GM19324 (cell line): ENCODE measurements around the gene NXPE2.
"Not testable (repeated sequence)": the region's sequence is repeated elsewhere in the genome, so short reads cannot be mapped to it uniquely, and the experiment has no call there.

Experiments used
- ATAC-seq: cut with Tn5 transposase; IDR thresholded peaks from one replicate; pipeline ENCODE4 v1.9.1; 2021; ENCODE audit warnings: mild to moderate bottlenecking, moderate library complexity; ENCODE audit not compliant: unreplicated experiment, low FRiP score

The NXPE2 gene

DNA sequence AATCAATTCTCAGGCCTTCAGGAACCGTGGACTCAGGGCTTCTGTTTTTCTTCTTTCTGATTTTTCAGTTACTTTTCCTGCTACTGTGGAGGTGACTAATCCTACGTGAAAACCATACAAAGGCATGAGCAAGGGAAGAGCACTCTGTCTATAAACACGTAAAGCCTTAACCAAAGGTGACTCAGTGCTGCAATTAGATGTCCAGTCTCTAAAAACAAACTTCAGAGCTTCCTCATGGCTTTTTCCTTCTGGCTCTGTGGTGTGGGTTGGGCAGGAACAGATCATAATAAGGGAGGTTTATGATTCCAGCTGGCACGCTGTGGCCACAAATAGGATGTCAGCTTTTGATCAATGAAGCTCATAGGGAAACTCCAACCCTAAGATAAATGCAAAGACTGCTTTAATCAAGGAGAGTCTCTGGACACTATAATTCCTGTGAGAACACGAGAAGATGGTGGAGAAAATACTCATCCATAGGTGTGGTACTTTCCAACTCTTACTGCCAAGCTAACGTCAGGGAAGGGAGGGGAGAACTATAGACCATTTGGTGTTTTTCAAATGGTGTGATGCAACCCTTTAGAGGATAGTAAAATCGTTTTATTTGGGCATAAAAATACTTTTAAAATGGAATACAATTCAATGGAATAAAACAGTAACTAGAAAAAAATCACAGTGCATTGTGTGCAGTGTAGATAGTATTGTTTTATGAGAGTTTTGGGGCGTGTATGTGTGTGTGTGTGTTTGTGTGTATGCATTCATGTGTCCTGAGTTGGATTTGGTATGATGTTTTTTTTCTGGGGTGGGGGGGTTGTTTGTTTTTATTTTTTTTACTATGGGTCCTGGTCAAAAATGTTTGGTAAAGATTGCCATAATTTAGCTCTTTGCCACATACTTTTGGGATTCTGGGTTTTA is at the start of gene NXPE2:
Gene NXPE2, plus strand, starts transcription at position 403 of the 912 bp plus-strand sequence. Its CDS starts 49 bp downstream, at position 452.
- ATAC-seq, result no peak

DNA sequence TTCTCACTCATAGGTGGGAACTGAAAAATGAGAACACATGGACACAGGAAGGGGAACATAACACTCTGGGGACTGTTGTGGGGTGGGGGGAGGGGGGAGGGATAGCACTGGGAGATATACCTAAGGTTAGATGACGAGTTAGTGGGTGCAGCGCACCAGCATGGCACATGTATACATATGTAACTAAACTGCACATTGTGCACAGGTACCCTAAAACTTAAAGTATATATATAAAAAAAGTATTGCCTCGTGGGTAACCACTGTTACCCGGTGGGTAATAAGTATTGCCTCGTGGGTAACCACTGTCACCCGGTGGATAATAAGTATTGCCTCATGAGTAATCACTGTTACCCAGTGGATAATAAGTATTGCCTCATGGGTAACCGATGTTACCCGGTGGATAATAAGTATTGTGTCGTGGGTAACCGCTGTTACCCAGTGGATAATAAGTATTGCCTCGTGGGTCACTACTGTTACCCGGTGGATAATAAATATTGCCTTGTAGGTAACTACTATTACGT is 46.8 kb upstream of the NXPE2 start:
- not testable (repeated sequence) for ATAC-seq

GRCh38 chr11:114639440-114639839 is 38.9 kb upstream of the NXPE2 start:
- not testable (repeated sequence) for ATAC-seq

GRCh38 chr11:114650661-114651060 is 27.7 kb upstream of the NXPE2 start:
- ATAC-seq, result no peak

DNA sequence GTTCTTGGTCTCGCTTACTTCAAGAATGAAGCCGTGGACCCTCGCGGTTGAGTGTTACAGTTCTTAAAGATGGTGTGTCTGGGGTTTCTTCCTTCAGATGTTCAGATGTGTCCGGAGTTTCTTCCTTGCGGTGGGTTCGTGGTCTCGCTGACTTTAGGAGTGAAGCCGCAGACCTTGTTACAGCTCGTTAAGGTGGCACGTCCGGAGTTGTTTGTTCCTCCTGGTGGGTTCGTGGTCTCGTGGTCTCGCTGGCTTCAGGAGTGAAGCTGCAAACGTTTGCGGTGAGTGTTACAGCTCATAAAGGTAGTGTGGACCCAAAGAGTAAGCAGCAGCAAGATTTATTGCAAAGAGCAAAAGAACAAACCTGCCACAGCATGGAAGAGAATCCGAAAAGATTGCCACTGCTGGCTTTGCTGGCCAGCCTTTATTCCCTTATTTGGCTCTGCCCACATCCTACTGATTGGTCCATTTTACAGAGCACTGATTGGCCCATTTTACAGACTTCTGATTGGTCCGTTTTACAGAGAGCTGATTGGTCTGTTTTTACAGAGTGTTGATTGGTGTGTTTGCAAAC is 27.1 kb upstream of the NXPE2 start:
- no peak for ATAC-seq

- no peak for ATAC-seq
Measured at GRCh38 chr11:114653148-114653547, 25.2 kb upstream of the NXPE2 start.

- ATAC-seq, result no peak
Measured at GRCh38 chr11:114664641-114665040, 13.7 kb upstream of the NXPE2 start.

- no peak for ATAC-seq
Measured at GRCh38 chr11:114666760-114667159, 11.6 kb upstream of the NXPE2 start.

GRCh38 chr11:114668109-114668508 is 10.2 kb upstream of the NXPE2 start:
- ATAC-seq, result no peak

DNA sequence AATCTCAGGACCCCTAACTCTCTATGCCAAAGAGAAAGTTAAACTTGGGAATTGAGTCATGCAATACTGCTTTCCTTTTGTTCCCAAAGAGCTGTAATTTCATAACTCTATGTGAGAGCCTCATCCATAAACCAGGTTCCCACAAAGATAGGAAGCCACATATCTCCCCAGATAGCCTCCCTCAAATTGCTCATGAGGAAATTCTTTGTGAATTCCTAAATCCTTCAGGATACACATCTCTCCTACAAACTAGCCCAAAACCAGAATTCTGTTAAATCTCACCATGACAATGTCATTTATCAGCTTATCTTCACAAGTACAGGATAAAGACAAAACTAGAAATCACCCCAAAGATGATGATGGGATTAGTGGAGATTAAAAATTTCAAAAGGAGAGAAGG is 4.7 kb upstream of the NXPE2 start:
- ATAC-seq, result no peak

GRCh38 chr11:114679505-114679904 is 1.2 kb downstream of the NXPE2 start:
- no peak for ATAC-seq

- no peak for ATAC-seq
Measured at GRCh38 chr11:114683007-114683406, 4.7 kb downstream of the NXPE2 start.

DNA sequence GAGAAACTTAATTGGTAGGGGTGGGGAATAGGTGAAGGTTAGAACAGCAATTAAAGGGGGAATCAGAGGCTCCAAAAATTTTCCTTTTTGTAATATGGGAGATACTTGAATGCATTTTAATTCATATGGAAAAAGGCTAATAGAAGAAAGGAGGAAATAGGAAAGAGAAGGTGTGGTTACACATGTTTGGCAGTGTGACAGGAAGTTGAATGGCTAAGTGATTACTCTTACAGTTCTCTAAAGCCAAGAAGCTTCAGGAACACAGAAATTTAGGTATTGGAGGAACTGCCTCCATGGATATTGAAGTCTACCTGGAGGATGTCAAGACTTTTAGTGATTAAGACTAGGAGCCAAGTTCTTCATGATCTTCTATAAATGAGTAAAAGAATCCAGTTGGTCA is 6.3 kb downstream of the NXPE2 start:
- no peak for ATAC-seq

- no peak for ATAC-seq
Measured at GRCh38 chr11:114685097-114685496, 6.8 kb downstream of the NXPE2 start.

- ATAC-seq, result no peak
Measured at GRCh38 chr11:114705280-114706024, 27.1 kb downstream of the NXPE2 start.

GRCh38 chr11:114709960-114710359 is 31.6 kb downstream of the NXPE2 start:
- ATAC-seq, result no peak

GRCh38 chr11:114713756-114714155 is 35.4 kb downstream of the NXPE2 start:
- no peak for ATAC-seq

DNA sequence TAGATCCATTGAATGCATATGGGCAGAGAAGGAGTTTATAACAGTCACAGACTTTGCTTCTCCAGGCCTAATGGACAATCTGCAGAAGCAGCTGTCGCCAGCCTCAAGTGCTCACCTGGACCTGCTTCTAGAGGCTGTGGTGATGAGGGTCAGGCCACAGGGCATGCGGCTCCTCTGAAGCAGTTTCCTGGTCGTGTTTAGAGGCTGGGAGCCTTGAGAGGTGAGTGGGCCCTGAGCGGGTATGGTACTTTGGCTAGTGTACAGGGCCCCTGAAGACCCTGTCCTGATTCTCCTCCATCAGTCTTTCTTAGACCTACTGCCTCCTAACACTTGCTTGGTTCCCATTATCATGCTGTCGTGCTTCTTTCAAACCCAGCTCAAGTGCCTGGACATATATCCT is 41.2 kb downstream of the NXPE2 start:
- ATAC-seq, result no peak

DNA sequence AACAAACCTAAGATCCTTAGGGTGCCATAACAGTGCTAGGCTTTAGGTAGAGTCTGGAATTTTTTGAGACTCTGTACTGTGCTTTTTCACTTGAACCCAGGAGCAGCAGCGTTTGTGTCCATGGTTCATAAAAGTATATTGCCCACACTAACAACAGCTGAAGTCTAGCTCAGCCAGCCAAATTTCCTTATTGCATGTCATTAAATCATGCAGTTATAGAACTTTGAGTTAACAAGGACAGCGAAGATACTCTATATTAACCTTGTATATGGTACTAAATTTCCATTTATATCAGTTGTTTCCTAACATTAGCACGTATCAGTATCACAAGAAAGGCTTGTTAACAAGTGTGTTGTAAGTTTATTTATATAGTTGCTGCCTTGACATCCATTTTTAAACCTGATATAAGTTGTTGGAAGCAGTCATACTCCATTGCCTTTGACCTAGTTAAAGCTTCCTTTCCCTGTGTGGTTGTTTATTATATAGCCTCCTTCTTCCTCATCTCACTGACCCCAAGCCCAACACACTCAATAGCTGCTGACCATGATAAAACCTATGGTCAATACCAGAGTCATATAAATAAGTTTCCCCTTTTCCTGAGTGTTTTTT is 46.7 kb downstream of the NXPE2 start:
- no peak for ATAC-seq

DNA sequence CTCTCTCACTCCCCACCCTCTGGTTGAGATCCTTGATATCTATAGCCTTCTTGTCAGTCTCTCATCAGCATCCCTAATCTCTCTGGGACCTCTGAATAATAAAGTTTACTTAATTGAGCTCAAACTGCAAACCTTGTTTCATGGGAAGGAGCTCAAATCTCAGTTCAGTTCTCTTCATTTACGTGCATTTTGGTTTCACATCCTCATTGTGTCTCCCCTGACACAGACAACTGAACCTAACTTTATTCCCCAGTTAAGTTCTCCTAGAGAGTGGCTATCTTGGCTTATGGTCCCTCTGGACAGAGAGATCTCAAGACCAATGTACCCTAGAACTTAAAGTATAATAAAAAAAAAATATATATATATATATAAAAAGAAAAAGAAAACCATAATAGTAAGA is 47.3 kb downstream of the NXPE2 start:
- ATAC-seq, result no peak

DNA sequence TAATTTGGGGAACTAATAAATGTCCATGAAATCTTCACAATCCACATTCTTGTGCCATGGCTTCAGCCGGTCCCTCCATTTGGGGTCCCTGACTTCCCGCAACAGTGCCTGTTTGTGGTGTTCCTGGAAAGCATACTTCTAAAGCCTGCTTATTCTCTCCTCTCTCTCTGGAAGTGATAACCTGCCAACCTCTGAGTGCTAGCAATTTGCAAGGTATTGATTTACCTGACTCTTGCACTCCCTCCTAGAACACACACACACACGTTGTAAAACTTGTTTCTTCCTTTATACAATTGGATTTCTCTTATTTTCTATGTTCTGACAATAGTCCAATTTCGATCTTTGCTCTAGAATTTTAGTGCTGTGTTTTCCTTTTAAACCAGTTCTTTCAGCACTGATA is 58.5 kb downstream of the NXPE2 start:
- ATAC-seq, result no peak
